NB4 (cell line): Measurements from ENCODE around the gene AKR1C2.
"Not testable (repeated sequence)": the region's sequence is repeated elsewhere in the genome, so short reads cannot be mapped to it uniquely, and the experiment has no call there.

Experiments
- POLR2A ChIP-seq: IDR thresholded peaks from 2 replicates; pipeline ENCODE4 v1.6.1; 2011; ENCODE audit warnings: mild to moderate bottlenecking; ENCODE audit not compliant: insufficient read length; ENCODE audit errors: extremely low read depth
- TF ChIP-seq, protein P1 (sequence below): IDR thresholded peaks from 2 replicates; pipeline ENCODE4 v1.6.1; 2011; ENCODE audit warnings: low read depth, low read length
- TF ChIP-seq, protein P2 (sequence below): IDR thresholded peaks from one replicate; pipeline ENCODE4 v1.5.1; 2012; ENCODE audit warnings: low read depth, low read length

DNA sequence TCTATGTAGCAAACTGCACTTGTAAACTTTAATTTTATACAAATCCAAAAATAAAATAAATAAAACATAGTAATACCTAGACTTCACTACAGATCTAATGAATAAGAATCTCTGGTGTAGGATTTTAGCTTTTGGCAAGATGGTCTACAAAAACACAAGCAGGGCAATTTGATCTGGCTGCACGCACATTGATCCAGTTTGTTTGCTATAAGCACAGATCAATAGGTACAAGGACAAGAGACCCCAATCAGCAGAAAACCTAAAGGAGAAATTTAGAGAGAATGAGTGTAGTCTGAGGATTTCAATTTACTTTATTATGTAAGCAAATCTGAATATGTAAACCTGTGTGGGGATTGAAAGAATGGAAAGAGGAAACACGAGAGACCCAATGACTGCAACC is 7.7 kb upstream of the AKR1C2 start:
- not testable (repeated sequence) for TF ChIP-seq POLR2A
- TF ChIP-seq, protein P1, sequence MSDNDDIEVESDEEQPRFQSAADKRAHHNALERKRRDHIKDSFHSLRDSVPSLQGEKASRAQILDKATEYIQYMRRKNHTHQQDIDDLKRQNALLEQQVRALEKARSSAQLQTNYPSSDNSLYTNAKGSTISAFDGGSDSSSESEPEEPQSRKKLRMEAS, result not testable (repeated sequence)
- TF ChIP-seq, protein P2, sequence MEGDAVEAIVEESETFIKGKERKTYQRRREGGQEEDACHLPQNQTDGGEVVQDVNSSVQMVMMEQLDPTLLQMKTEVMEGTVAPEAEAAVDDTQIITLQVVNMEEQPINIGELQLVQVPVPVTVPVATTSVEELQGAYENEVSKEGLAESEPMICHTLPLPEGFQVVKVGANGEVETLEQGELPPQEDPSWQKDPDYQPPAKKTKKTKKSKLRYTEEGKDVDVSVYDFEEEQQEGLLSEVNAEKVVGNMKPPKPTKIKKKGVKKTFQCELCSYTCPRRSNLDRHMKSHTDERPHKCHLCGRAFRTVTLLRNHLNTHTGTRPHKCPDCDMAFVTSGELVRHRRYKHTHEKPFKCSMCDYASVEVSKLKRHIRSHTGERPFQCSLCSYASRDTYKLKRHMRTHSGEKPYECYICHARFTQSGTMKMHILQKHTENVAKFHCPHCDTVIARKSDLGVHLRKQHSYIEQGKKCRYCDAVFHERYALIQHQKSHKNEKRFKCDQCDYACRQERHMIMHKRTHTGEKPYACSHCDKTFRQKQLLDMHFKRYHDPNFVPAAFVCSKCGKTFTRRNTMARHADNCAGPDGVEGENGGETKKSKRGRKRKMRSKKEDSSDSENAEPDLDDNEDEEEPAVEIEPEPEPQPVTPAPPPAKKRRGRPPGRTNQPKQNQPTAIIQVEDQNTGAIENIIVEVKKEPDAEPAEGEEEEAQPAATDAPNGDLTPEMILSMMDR, result not testable (repeated sequence)
